GM12872 (cell line): ENCODE results near the gene ACBD6.

ENCODE experiments used
- TF ChIP-seq, protein P1 (sequence below): IDR thresholded peaks from 3 replicates; pipeline ENCODE4 v1.5.1; 2011; ENCODE audit warnings: low read depth, mild to moderate bottlenecking, low read length, moderate library complexity; ENCODE audit not compliant: insufficient read depth

ACBD6 gene

GRCh38 chr1:180283098-180283497 is 219.3 kb downstream of the ACBD6 start:
- TF ChIP-seq, protein P1, sequence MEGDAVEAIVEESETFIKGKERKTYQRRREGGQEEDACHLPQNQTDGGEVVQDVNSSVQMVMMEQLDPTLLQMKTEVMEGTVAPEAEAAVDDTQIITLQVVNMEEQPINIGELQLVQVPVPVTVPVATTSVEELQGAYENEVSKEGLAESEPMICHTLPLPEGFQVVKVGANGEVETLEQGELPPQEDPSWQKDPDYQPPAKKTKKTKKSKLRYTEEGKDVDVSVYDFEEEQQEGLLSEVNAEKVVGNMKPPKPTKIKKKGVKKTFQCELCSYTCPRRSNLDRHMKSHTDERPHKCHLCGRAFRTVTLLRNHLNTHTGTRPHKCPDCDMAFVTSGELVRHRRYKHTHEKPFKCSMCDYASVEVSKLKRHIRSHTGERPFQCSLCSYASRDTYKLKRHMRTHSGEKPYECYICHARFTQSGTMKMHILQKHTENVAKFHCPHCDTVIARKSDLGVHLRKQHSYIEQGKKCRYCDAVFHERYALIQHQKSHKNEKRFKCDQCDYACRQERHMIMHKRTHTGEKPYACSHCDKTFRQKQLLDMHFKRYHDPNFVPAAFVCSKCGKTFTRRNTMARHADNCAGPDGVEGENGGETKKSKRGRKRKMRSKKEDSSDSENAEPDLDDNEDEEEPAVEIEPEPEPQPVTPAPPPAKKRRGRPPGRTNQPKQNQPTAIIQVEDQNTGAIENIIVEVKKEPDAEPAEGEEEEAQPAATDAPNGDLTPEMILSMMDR, result no peak

- TF ChIP-seq, protein P1, result no peak
Observed at GRCh38 chr1:180282401-180283044, 219.9 kb downstream of the ACBD6 start.

- TF ChIP-seq, protein P1, result no peak
Observed at GRCh38 chr1:180281490-180281889, 220.9 kb downstream of the ACBD6 start.

DNA sequence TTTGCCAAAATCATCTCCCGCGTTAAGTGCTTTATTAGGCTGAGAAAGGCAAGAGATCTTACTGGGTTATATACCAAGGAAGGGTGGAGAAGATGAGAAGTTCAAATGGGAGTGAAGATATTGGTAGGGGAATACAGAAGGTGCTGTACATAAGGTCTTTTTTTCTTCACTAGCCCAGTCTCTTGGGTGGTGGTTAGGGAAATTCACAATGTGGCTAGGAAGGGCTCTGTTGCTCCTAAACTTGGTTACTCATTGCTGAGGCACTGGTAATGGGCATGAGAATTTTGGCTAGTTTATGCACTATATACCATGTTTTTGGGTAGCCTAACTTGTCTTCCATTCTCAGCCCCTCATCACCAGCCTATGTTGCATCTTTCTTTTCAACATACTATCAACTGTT is 221.8 kb downstream of the ACBD6 start:
- TF ChIP-seq, protein P1, result no peak

- TF ChIP-seq, protein P1, result no peak
Observed at GRCh38 chr1:180279651-180280050, 222.7 kb downstream of the ACBD6 start.

GRCh38 chr1:180278596-180279395 is 223.6 kb downstream of the ACBD6 start:
- TF ChIP-seq, protein P1, result no peak

DNA sequence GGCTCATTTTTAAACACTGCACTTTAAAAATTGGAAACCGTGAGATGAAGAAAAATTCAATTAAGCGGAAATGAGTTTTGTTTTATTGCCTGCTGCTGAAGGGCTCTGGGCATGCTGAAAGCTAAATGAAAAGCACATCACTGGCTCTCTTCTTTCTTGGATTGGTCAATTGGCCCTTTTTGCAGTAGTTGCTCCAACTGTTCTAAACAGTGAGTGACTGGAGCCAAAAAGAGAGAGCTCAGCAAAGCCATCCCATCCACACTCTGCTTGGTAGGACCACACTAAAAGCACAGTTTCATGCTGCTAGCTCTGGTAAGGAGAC is 224.2 kb downstream of the ACBD6 start:
- TF ChIP-seq, protein P1, result no peak
